Panc1 (cell line): ENCODE data around the gene LSS. TPM values are rescaled to one million over a fixed set of nuclear protein-coding genes. Genes with fewer than 3 reads are reported as not detected.

Experiments
- ATAC-seq: fragments of 200-7000 bp; cut with Tn5 transposase; 2 replicates; pipeline ENCODE4 v1.9.1; 2020; ENCODE audit warnings: mild to moderate bottlenecking, moderate library complexity
- BruUV-seq: library from RNA; stranded (reverse); fragments of 400-500 nt; replicated peaks from 2 replicates; lab custom pipeline; 2021; lab: Mats Ljungman, UMichigan
- CTCF ChIA-PET: fragments of 300-600 bp; sonication (Branson Sonifier 250); formaldehyde crosslinking; loops from one replicate; lab custom pipeline; 2022; ENCODE audit warnings: antibody characterized with exemption; lab: Charles Lee
- POLR2A ChIA-PET: fragments of 300-600 bp; sonication (Branson Sonifier 250); formaldehyde crosslinking; loops from one replicate; lab custom pipeline; 2022; ENCODE audit warnings: antibody characterized with exemption; lab: Charles Lee
- DNase-seq: peaks from one replicate; pipeline ENCODE4 v3.0.0-alpha.2; 2010; ENCODE audit warnings: low read depth, low spot score
- H3K27ac ChIP-seq: 2 replicates; pipeline ENCODE4 v1.5.1; 2011; ENCODE audit warnings: mild to moderate bottlenecking, low read length, inconsistent platforms
- H3K27me3 ChIP-seq: fragments of 200-500 bp; sonication (Bioruptor generic); 2 replicates; pipeline ENCODE4 v1.6.0; 2014; ENCODE audit warnings: low read length, inconsistent platforms; ENCODE audit not compliant: control insufficient read depth, insufficient read depth
- H3K36me3 ChIP-seq: fragments of 200-500 bp; sonication (Bioruptor generic); 2 replicates; pipeline ENCODE4 v1.5.1; 2014; ENCODE audit warnings: inconsistent platforms, mild to moderate bottlenecking, low read length, moderate library complexity; ENCODE audit not compliant: control insufficient read depth, insufficient read depth
- H3K4me1 ChIP-seq: 2 replicates; pipeline ENCODE4 v1.5.1; 2011; ENCODE audit warnings: inconsistent platforms, mild to moderate bottlenecking, low read length, moderate library complexity; ENCODE audit not compliant: control insufficient read depth, insufficient read depth
- H3K4me3 ChIP-seq, 2 experiments: 2 replicates each; pipeline ENCODE4 v1.5.1; 2011 to 2012; ENCODE audit warnings: low read depth in 2 of 2, low read length in 2 of 2, mild to moderate bottlenecking in 2 of 2, inconsistent platforms in 1 of 2, moderate library complexity in 1 of 2
- H3K9me3 ChIP-seq: fragments of 200-500 bp; sonication (Bioruptor generic); 2 replicates; pipeline ENCODE4 v1.5.1; 2014; ENCODE audit warnings: low read depth, mild to moderate bottlenecking, inconsistent platforms, low read length, moderate library complexity; ENCODE audit not compliant: control insufficient read depth, insufficient read depth
- CTCF ChIP-seq: fragments of 450-650 bp; IDR thresholded peaks from 2 replicates; pipeline ENCODE4 v1.5.1; 2017; ENCODE audit warnings: mild to moderate bottlenecking
- POLR2AphosphoS5 ChIP-seq: IDR thresholded peaks from 2 replicates; pipeline ENCODE4 v1.6.1; 2012; ENCODE audit warnings: mild to moderate bottlenecking, low read depth, low read length, moderate library complexity
- REST ChIP-seq, 2 experiments: IDR thresholded peaks; 2 replicates each; pipeline ENCODE4 v1.6.1; 2011 to 2012; ENCODE audit warnings: low read depth in 2 of 2, control low read depth in 1 of 2, low read length in 1 of 2, mild to moderate bottlenecking in 1 of 2, moderate library complexity in 1 of 2; ENCODE audit not compliant: insufficient read depth in 1 of 2
- SIN3A ChIP-seq: IDR thresholded peaks from 2 replicates; pipeline ENCODE4 v1.6.1; 2012; ENCODE audit warnings: low read depth, mild to moderate bottlenecking, low read length, moderate library complexity, borderline replicate concordance; ENCODE audit not compliant: insufficient read depth
- TCF7L2 ChIP-seq: IDR thresholded peaks from 2 replicates; pipeline ENCODE4 v1.6.1; 2011; ENCODE audit warnings: mild to moderate bottlenecking, low read depth, low read length, inconsistent platforms
- in situ Hi-C: cut with HindIII; loops from 2 replicates; pipeline ENCODE4 v1.10.0; 2016; ENCODE audit warnings: low sequenced_read_pairs, low pct_unique_long_range_greater_than_20kb
- intact Hi-C: fragments of 100-400 bp; cut with micrococcal nuclease; formaldehyde crosslinking; loops from one replicate; pipeline ENCODE4 v1.10.0; 2022; ENCODE audit not compliant: unreplicated experiment
- total RNA-seq: library from RNA; stranded (reverse); gene quantifications from one replicate; pipeline ENCODE4 v1.2.1, GENCODE V29; 2021; ENCODE audit not compliant: unreplicated experiment

LSS gene
- total RNA-seq, 1 experiment from 2014 or later, result 111 TPM

GRCh38 chr21:46157396-46157986 lies 71.1 kb downstream of the LSS start:
- no peak for TF ChIP-seq TCF7L2
- no peak for TF ChIP-seq REST (IDR thresholded peaks at IDR 0.05; ENCODE audit: insufficient read depth in 1 of 2, low read depth in 2 of 2, low read length in 1 of 2)
- TF ChIP-seq CTCF, result no peak
- no peak for ATAC-seq
- BruUV-seq, result no TSS peak
- POLR2A ChIA-PET, result no interaction called here
- in situ Hi-C loops, result no loop called here
- H3K4me1 ChIP-seq, result no peaks in the 10 kb centered on the region
- CTCF ChIA-PET, result no interaction called here
- H3K27me3 ChIP-seq, result no peaks in the 10 kb centered on the region
- intact Hi-C loops, result no loop called here
- no peaks in the 10 kb centered on the region for H3K9me3 ChIP-seq
- H3K4me3 ChIP-seq, result no peak overlapping the region
- DNase-seq, result no peak
- no peaks in the 10 kb centered on the region for H3K36me3 ChIP-seq
- H3K27ac ChIP-seq, result no peak overlapping the region

- Histone ChIP-seq H3K36me3 (no peaks in the 10 kb centered on the region), H3K27me3 (no peaks in the 10 kb centered on the region), H3K4me1 (no peaks in the 10 kb centered on the region), H3K9me3 (no peaks in the 10 kb centered on the region), H3K27ac (no peak overlapping the region), H3K4me3 (no peak overlapping the region)
- intact Hi-C loops, result no loop called here
- CTCF ChIA-PET, result no interaction called here
- POLR2A ChIA-PET, result no interaction called here
- ATAC-seq (no peak), DNase-seq (no peak)
- in situ Hi-C loops, result no loop called here
- no TSS peak for BruUV-seq
- TF ChIP-seq REST (IDR thresholded peaks at IDR 0.05; ENCODE audit: insufficient read depth in 1 of 2, low read depth in 2 of 2, low read length in 1 of 2) (no peak), SIN3A (no peak), TCF7L2 (no peak), POLR2AphosphoS5 (no peak), CTCF (no peak)
Measured at GRCh38 chr21:46156678-46157077, 71.9 kb downstream of the LSS start.
